Activated CD4-positive, alpha-beta memory T cell treated with anti-CD3 and anti-CD28 coated beads, Interleukin-2, amount 10 ng/mL, durations not matched to agents 7 days and 5 days (primary cell): ENCODE data around the gene MAST3. TPM values are rescaled to one million over a fixed set of nuclear protein-coding genes. Genes with fewer than 3 reads are reported as not detected.
"Not testable (repeated sequence)": the region's sequence is repeated elsewhere in the genome, so short reads cannot be mapped to it uniquely, and the experiment has no call there.

Experiments
- CTCF ChIA-PET: fragments of 350-600 bp; sonication (Branson Sonifier 250); formaldehyde crosslinking; loops from one replicate; lab custom pipeline; 2021; ENCODE audit warnings: antibody characterized with exemption, inconsistent platforms; lab: Charles Lee
- POLR2A ChIA-PET: fragments of 350-600 bp; sonication (Branson Sonifier 250); formaldehyde crosslinking; loops from one replicate; lab custom pipeline; 2021; ENCODE audit warnings: antibody characterized with exemption; lab: Charles Lee
- DNase-seq: peaks from one replicate; pipeline ENCODE4 v3.0.0-alpha.2; 2020
- H3K27ac Mint-ChIP-seq: one replicate; pipeline ENCODE4 v1.8.0; 2021; ENCODE audit warnings: mild to moderate bottlenecking, mixed read lengths
- H3K27me3 Mint-ChIP-seq: one replicate; pipeline ENCODE4 v1.8.0; 2021; ENCODE audit warnings: mixed read lengths
- H3K36me3 Mint-ChIP-seq: one replicate; pipeline ENCODE4 v1.8.0; 2021; ENCODE audit warnings: low read depth, mixed read lengths
- H3K4me1 Mint-ChIP-seq: one replicate; pipeline ENCODE4 v1.8.0; 2021; ENCODE audit warnings: mixed read lengths
- H3K4me3 Mint-ChIP-seq: one replicate; pipeline ENCODE4 v1.8.0; 2021; ENCODE audit warnings: mild to moderate bottlenecking, mixed read lengths
- H3K9me3 Mint-ChIP-seq: one replicate; pipeline ENCODE4 v1.8.0; 2021; ENCODE audit warnings: mixed read lengths
- total RNA-seq, 2 experiments: library from RNA; stranded (reverse); gene quantifications; one replicate each; pipeline ENCODE4 v1.2.3, GENCODE V29; 2021

MAST3 gene
- total RNA-seq, 2 experiments from 2014 or later, result 29.2 to 29.9 TPM

- CTCF ChIA-PET, result interaction anchor here (1.4 kb wide), 2 partner anchors 8 to 13 kb away, joined by 3 to 6 read pairs; no protein-coding TSS in a partner anchor
- H3K4me1 Mint-ChIP-seq, result peaks cover 22% of the 10 kb centered on the region
- no peaks in the 10 kb centered on the region for H3K36me3 Mint-ChIP-seq
- H3K27ac Mint-ChIP-seq, result no peak overlapping the region
- peaks cover 7% of the 10 kb centered on the region for H3K27me3 Mint-ChIP-seq
- DNase-seq, result no peak
- peak overlapping the region; percentile 51 for H3K4me3 Mint-ChIP-seq
- POLR2A ChIA-PET, result interaction anchor here (0.7 to 1.0 kb wide), 2 partner anchors 18 to 53 kb away, joined by 3 read pairs; partner anchors contain the start of gene IL12RB1
- H3K9me3 Mint-ChIP-seq, result no peaks in the 10 kb centered on the region
These were observed 7.2 kb downstream of the MAST3 start for GRCh38 chr19:18104793-18105131.

- POLR2A ChIA-PET, H3K4me3 Mint-ChIP-seq, H3K27me3 Mint-ChIP-seq, H3K9me3 Mint-ChIP-seq, DNase-seq, H3K27ac Mint-ChIP-seq, H3K36me3 Mint-ChIP-seq: not testable (repeated sequence)
- CTCF ChIA-PET, result interaction anchor here (1.4 kb wide), 2 partner anchors 8 to 14 kb away, joined by 3 to 6 read pairs; no protein-coding TSS in a partner anchor
- H3K4me1 Mint-ChIP-seq, result peaks cover 21% of the 10 kb centered on the region
These were observed 7.7 kb downstream of the MAST3 start for GRCh38 chr19:18105259-18105658.

- H3K4me3 Mint-ChIP-seq, result no peak overlapping the region
- no peaks in the 10 kb centered on the region for H3K9me3 Mint-ChIP-seq
- H3K4me1 Mint-ChIP-seq, result peaks cover 30% of the 10 kb centered on the region
- H3K27me3 Mint-ChIP-seq, result peaks cover 7% of the 10 kb centered on the region
- no peak overlapping the region for H3K27ac Mint-ChIP-seq
- H3K36me3 Mint-ChIP-seq, result no peaks in the 10 kb centered on the region
- ChIA-PET CTCF (interaction anchor here (5.3 kb wide), 1 partner anchor 16 kb away, joined by 24 read pairs; no protein-coding TSS in a partner anchor), POLR2A (interaction anchor here (1.3 kb wide), 1 partner anchor 12 kb away, joined by 3 read pairs; no protein-coding TSS in a partner anchor)
- no peak for DNase-seq
These were observed 9.7 kb downstream of the MAST3 start for GRCh38 chr19:18107235-18107634.

- Mint-ChIP-seq H3K27ac (no peak overlapping the region), H3K4me1 (peaks cover 33% of the 10 kb centered on the region), H3K36me3 (no peaks in the 10 kb centered on the region), H3K9me3 (no peaks in the 10 kb centered on the region), H3K4me3 (peak overlapping the region; percentile 67), H3K27me3 (peaks cover 7% of the 10 kb centered on the region)
- ChIA-PET POLR2A (interaction anchor here (2.3 to 2.8 kb wide), 3 partner anchors 11 to 23 kb away, joined by 7 to 10 read pairs (median 8); partner anchors contain the start of genes IL12RB1 and MAST3), CTCF (interaction anchor here (1.2 to 5.3 kb wide), 5 partner anchors 9 to 303 kb away, joined by 3 to 24 read pairs (median 3); no protein-coding TSS in a partner anchor)
- DNase-seq, result no peak
These were observed 11.3 kb downstream of the MAST3 start for GRCh38 chr19:18108897-18109296.

GRCh38 chr19:18109341-18109732, 11.8 kb downstream of the MAST3 start:
- H3K4me1 Mint-ChIP-seq, result peaks cover 31% of the 10 kb centered on the region
- DNase-seq, result no peak
- ChIA-PET CTCF (interaction anchor here (0.6 to 5.3 kb wide), 7 partner anchors 9 to 660 kb away, joined by 3 to 24 read pairs (median 3); no protein-coding TSS in a partner anchor), POLR2A (interaction anchor here (1.2 to 2.8 kb wide), 5 partner anchors 12 to 58 kb away, joined by 4 to 10 read pairs (median 7); partner anchors contain the start of genes IL12RB1 and MAST3)
- peak overlapping the region; percentile 67 for H3K4me3 Mint-ChIP-seq
- no peaks in the 10 kb centered on the region for H3K9me3 Mint-ChIP-seq
- H3K27ac Mint-ChIP-seq, result no peak overlapping the region
- no peaks in the 10 kb centered on the region for H3K36me3 Mint-ChIP-seq
- peaks cover 7% of the 10 kb centered on the region for H3K27me3 Mint-ChIP-seq

- no peak overlapping the region for H3K27ac Mint-ChIP-seq
- peak overlapping the region; percentile 69 for H3K4me3 Mint-ChIP-seq
- H3K9me3 Mint-ChIP-seq, result no peaks in the 10 kb centered on the region
- no peaks in the 10 kb centered on the region for H3K36me3 Mint-ChIP-seq
- peaks cover 26% of the 10 kb centered on the region for H3K4me1 Mint-ChIP-seq
- ChIA-PET CTCF (interaction anchor here (0.6 to 5.3 kb wide), 9 partner anchors 8 to 661 kb away, joined by 3 to 24 read pairs (median 5); partner anchors contain the start of gene MAST3), POLR2A (interaction anchor here (0.5 to 2.8 kb wide), 6 partner anchors 12 to 102 kb away, joined by 3 to 10 read pairs (median 6); partner anchors contain the start of genes ARRDC2, IL12RB1 and MAST3)
- H3K27me3 Mint-ChIP-seq, result peaks cover 6% of the 10 kb centered on the region
- peak; percentile 57 for DNase-seq
These were observed 12.4 kb downstream of the MAST3 start for GRCh38 chr19:18109733-18110608.

- no peak for DNase-seq
- H3K4me3 Mint-ChIP-seq, result peak overlapping the region; percentile 69
- no peaks in the 10 kb centered on the region for H3K36me3 Mint-ChIP-seq
- peaks cover 27% of the 10 kb centered on the region for H3K4me1 Mint-ChIP-seq
- ChIA-PET CTCF (interaction anchor here (0.6 to 5.3 kb wide), 12 partner anchors 11 to 93 kb away, joined by 3 to 24 read pairs (median 4); partner anchors contain the start of genes IL12RB1, MAST3 and RAB3A), POLR2A (interaction anchor here (0.5 to 2.8 kb wide), 7 partner anchors 13 to 102 kb away, joined by 3 to 10 read pairs (median 5); partner anchors contain the start of genes ARRDC2, IL12RB1, MAST3 and PIK3R2)
- H3K27ac Mint-ChIP-seq, result no peak overlapping the region
- H3K27me3 Mint-ChIP-seq, result peaks cover 6% of the 10 kb centered on the region
- H3K9me3 Mint-ChIP-seq, result no peaks in the 10 kb centered on the region
These were observed 13.1 kb downstream of the MAST3 start for GRCh38 chr19:18110609-18111232.

- POLR2A ChIA-PET, result interaction anchor here (0.6 to 1.0 kb wide), 2 partner anchors 39 to 141 kb away, joined by 3 read pairs; partner anchors contain the start of gene PIK3R2
- Mint-ChIP-seq H3K4me1 (peaks cover 33% of the 10 kb centered on the region), H3K27ac (no peak overlapping the region), H3K36me3 (no peaks in the 10 kb centered on the region), H3K4me3 (no peak overlapping the region), H3K27me3 (peaks cover 6% of the 10 kb centered on the region), H3K9me3 (no peaks in the 10 kb centered on the region)
- DNase-seq, result peak; percentile 84
- CTCF ChIA-PET, result interaction anchor here (0.6 to 2.4 kb wide), 29 partner anchors 9 to 444 kb away, joined by 3 to 27 read pairs (median 4); partner anchors contain the start of genes IFI30, IL12RB1, MAST3 and MPV17L2
These were observed 15.5 kb downstream of the MAST3 start for GRCh38 chr19:18112989-18113478.

GRCh38 chr19:18113827-18114226, 16.2 kb downstream of the MAST3 start:
- Mint-ChIP-seq H3K27ac (no peak overlapping the region), H3K27me3 (peaks cover 3% of the 10 kb centered on the region), H3K4me1 (peaks cover 34% of the 10 kb centered on the region), H3K4me3 (no peak overlapping the region), H3K9me3 (no peaks in the 10 kb centered on the region), H3K36me3 (no peaks in the 10 kb centered on the region)
- POLR2A ChIA-PET, result interaction anchor here (1.0 kb wide), 2 partner anchors 27 to 140 kb away, joined by 3 read pairs; no protein-coding TSS in a partner anchor
- no peak for DNase-seq
- CTCF ChIA-PET, result interaction anchor here (0.7 to 2.4 kb wide), 15 partner anchors 14 to 383 kb away, joined by 3 to 27 read pairs (median 5); partner anchors contain the start of genes IFI30, IL12RB1 and PIK3R2

GRCh38 chr19:18114483-18114882, 16.9 kb downstream of the MAST3 start:
- H3K36me3 Mint-ChIP-seq, result no peaks in the 10 kb centered on the region

GRCh38 chr19:18117364-18117691, 19.8 kb downstream of the MAST3 start:
- Mint-ChIP-seq H3K27me3 (no peaks in the 10 kb centered on the region), H3K9me3 (no peaks in the 10 kb centered on the region), H3K4me1 (peaks cover 43% of the 10 kb centered on the region), H3K27ac (peak overlapping the region; percentile 47), H3K36me3 (peaks cover 5% of the 10 kb centered on the region), H3K4me3 (peak overlapping the region; percentile 79)
- DNase-seq, result peak; percentile 21
- CTCF ChIA-PET, result interaction anchor here (1.0 to 2.8 kb wide), 5 partner anchors 8 to 53 kb away, joined by 3 to 12 read pairs (median 4); partner anchors contain the start of gene PIK3R2
- POLR2A ChIA-PET, result interaction anchor here (0.9 to 3.2 kb wide), 3 partner anchors 11 to 35 kb away, joined by 3 to 28 read pairs (median 15); partner anchors contain the start of gene PIK3R2

More at GRCh38 chr19:18114483-18114882, 16.9 kb downstream of the MAST3 start:
- no peak for DNase-seq
- Mint-ChIP-seq H3K27ac (no peak overlapping the region), H3K9me3 (no peaks in the 10 kb centered on the region), H3K27me3 (no peaks in the 10 kb centered on the region), H3K4me3 (no peak overlapping the region), H3K4me1 (peaks cover 36% of the 10 kb centered on the region)
- POLR2A ChIA-PET, result interaction anchor here (1.0 kb wide), 1 partner anchor 27 kb away, joined by 3 read pairs; no protein-coding TSS in a partner anchor
- CTCF ChIA-PET, result interaction anchor here (2.4 kb wide), 1 partner anchor 37 kb away, joined by 23 read pairs; the partner anchor contains the start of gene PIK3R2
